Measurements from ENCODE around the gene SPATA31C1.
"Not testable (repeated sequence)": the region's sequence is repeated elsewhere in the genome, so short reads cannot be mapped to it uniquely, and the experiment has no call there.

SPATA31C1 gene

DNA sequence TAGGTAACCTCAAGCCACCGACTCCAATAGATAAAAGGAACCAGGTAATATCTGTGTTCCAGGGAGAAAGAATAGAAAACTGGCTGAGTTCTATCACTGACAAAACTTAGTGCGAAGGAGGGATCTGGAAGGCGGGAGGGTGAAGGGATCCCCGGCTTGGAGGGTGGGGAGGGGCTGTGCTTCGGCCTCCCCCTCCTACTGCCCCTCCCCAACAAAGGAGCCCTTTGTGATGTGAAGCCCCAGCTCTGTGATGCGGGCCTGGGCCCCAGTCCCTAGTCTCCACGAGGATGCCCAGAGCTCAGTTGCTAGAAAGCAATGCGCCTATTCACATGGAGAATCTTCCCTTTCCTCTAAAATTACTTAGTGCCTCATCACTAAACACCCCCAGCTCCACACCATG, at the start of gene SPATA31C1:
TSS of gene SPATA31C1 (plus strand) at position 301 of the 400 bp plus-strand sequence.
- not testable (repeated sequence) for DNase-seq

DNA sequence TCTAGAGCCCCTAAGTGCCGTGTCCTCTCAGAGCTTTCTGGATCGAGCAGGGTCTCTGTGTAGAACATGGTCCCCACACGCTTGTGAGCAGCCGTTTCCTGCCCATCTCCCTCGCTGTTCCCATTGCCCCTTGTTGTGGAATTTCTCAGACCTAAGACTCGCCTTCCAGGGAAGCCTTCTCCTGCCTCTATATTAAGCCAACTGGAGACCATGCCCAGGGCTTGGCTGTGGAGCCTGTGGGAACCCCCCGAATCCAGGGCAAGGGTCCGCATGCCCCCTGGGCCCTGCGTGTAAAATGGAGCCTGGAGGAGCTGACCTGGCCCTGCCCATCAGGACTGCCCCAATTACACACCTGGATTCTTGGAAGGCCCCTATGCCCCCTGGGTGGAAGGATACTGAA, 49.6 kb upstream of the SPATA31C1 start:
- DNase-seq: no peak

DNA sequence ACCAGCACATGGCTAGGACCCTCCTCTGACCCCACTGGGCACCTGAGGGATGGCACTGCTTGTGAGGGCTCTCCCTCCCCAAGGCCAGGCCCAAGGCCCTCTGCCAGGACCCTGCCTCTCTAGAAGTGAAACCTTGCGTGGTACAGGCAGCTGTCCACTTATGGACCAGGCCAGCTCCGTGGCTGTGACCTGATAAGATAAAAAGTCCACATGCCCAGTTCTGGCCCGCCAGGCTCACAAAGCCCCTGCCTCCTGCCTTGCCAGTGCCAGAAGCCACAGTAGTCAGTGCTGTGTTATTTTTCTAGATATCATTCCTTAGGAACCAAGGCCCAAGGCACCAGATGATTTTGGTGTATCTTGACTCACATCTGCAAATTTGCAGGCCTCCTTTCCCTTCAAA, 49.1 kb upstream of the SPATA31C1 start:
- DNase-seq: no peak

- no peak for DNase-seq
These were observed 48.7 kb upstream of the SPATA31C1 start for GRCh38 chr9:87869082-87869481.

- no peak for DNase-seq
These were observed 46.2 kb upstream of the SPATA31C1 start for GRCh38 chr9:87871425-87872078.

DNA sequence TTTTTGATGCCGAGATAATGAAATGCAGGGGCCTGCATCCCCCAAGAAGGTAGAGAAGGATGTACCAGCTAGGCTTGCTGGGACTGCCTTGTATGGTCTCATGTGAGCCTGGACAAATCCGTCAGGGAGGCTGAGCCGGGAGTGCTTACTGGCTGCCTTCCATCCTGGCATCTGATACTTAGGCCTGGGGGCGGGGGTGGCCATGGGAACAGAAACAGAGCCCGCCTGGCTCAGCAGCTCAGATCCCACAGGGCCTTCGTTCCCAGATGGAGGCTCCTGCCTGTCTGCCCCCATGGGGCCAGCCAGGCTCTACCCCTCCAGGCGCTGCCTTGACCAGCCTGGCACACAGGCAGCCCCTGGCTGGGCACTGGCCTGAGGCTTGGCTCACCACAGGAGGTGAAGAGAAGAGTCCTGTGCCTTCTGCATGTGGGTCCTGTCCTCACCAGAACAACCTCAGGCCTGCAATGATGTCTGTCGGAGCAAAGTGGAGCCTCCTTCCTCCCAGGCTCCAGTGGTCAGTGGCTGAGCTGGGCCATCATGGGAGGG, 45.6 kb upstream of the SPATA31C1 start:
- DNase-seq: no peak

GRCh38 chr9:87873607-87874303, 44.0 kb upstream of the SPATA31C1 start:
- no peak for DNase-seq

DNA sequence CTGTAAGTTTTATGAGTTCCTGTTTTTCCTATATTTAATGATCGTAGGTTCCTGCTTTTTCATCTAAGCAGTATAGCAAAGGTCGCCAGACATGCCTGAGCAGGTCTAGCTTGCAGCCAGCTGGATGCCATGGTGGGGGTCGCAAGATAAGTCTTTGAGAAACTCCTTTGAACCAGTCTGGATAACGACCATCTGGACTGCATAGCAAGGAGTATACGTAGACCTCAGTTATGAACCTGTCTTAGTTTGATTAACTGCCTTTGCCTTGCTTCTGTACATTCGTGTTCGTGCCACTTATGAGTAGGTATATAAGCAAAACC, 43.5 kb upstream of the SPATA31C1 start:
- no peak for DNase-seq

GRCh38 chr9:87875060-87875459, 42.7 kb upstream of the SPATA31C1 start:
- no peak for DNase-seq

- no peak for DNase-seq
These were observed 41.8 kb upstream of the SPATA31C1 start for GRCh38 chr9:87875831-87876545.

DNA sequence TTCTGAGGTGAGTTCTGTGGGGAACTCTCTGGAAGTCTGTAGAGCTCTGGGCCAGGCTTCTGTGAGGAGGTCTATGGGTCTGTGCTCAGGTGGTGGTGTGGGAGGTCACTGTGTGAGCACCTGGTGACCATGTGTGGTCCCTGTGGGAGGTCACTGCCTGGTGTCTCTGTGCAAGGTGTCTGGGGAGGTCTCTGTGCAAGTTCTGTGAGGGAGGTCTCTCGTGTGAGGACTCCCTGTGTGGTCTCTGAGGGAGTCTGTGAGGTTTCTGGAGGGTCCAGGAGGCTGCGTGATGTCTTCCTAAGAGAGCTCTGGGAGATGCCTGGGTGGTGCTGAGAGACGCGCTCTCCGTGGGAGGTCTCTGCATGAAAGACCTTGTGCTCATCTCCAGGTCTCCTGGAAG, 41.1 kb upstream of the SPATA31C1 start:
- no peak for DNase-seq

- no peak for DNase-seq
These were observed 38.7 kb upstream of the SPATA31C1 start for GRCh38 chr9:87878989-87879511.

DNA sequence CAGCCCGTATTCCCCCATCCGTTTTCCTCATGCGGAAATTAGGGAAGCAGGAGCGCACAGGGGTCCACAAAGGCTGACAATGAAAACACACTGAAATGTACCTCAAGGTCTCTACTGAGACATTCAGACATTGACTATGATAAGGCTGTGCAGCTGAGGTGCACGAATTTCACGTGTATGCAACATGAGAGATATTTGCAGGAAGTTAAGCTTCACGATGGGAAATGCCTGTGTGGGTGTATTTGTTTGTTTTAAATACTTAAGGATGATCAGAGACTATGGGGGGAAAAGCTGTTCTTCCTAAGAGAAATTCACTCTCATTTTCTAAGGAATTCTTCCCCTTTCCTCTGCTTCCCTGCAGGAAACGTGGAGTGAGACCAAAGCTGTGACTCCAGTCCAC, 37.6 kb upstream of the SPATA31C1 start:
- DNase-seq: no peak

GRCh38 chr9:87880683-87881082, 37.1 kb upstream of the SPATA31C1 start:
- no peak for DNase-seq

DNA sequence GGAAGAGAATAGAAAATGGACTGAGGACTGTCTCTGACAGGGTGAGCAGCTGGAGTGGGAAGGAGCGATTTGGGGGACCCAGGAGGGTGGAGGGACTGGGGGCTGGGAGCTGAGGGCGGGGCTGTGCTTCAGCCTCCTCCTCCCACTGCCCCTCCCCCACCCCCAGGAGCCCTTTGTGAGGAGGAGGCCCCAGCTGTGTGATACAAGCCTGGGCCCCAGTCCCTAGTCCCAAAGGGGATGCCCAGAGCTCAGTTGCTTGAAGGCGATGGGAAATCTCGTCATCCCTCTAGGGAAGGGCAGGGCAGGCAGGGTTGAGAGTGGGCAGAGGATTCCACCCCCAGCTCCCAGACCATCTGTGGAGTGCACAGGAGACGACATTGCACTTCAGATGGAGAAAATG, 35.1 kb upstream of the SPATA31C1 start, which contains the start of gene SPATA31E1:
TSS of gene SPATA31E1 (plus strand) at position 251 of the 400 bp plus-strand sequence. CDS start at position 266, 15 bp downstream.
- DNase-seq: no peak

- DNase-seq: no peak
These were observed 34.5 kb upstream of the SPATA31C1 start for GRCh38 chr9:87883274-87883673.

- no peak for DNase-seq
These were observed 33.8 kb upstream of the SPATA31C1 start for GRCh38 chr9:87883990-87884389.

DNA sequence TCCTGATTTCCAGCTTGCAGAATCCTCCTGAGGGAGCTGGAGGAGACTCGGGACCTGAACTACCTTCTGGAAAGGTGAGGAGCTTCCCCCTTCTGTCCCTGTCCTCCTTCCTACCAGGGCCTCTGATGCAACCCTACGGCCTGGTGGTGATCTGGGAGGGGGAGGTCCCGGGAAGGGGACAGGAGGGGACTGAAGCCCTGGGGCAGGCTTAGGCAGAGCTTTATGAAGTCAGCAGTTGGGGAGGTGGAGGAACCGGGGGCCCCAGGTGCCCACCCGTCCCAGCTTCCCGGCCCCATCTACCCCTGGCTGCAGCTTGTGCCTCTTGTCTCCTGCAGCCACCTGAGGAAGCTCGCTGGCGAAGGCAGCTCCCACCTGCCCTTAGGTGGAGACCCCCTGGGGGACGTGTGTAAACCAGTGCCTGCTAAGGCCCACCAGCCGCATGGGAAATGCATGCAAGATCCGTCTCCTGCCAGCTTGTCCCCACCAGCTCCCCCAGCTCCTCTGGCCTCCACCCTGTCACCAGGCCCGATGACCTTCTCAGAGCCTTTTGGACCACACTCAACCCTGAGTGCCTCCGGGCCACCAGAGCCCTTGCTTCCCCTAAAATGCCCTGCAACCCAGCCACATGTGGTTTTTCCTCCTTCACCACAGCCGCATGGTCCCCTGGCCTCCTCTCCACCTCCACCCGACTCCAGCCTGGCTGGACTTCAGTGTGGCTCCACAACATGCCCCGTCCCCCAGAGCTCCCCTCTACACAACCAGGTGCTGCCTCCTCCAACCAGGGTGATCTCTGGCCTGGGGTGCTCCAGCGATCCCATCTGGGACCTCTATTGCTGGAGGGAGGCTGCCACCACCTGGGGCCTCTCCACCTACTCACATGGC, 32.9 kb upstream of the SPATA31C1 start:
- no peak for DNase-seq

DNA sequence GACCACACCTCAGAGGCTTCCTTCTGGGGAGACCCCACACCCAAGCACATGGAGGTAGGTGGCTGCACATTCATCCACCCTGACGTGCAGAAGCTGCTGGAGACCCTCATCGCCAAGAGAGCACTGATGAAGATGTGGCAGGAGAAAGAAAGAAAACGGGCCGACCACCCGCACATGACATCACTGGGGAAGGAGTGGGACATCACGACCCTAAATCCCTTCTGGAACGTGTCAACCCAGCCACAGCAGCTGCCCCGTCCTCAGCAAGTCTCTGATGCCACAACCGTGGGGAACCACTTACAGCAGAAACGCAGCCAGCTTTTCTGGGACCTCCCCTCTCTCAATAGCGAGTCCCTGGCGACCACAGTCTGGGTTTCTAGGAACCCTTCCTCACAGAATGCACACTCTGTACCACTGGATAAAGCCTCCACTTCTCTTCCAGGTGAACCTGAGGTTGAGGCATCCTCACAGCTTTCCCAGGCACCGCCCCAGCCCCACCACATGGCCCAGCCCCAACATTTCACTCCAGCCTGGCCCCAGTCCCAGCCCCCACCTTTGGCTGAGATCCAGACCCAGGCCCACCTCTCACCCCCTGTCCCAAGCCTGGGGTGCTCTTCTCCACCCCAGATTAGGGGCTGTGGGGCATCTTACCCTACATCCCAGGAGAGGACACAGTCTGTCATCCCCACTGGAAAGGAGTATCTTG, 32.1 kb upstream of the SPATA31C1 start:
- DNase-seq: no peak

DNA sequence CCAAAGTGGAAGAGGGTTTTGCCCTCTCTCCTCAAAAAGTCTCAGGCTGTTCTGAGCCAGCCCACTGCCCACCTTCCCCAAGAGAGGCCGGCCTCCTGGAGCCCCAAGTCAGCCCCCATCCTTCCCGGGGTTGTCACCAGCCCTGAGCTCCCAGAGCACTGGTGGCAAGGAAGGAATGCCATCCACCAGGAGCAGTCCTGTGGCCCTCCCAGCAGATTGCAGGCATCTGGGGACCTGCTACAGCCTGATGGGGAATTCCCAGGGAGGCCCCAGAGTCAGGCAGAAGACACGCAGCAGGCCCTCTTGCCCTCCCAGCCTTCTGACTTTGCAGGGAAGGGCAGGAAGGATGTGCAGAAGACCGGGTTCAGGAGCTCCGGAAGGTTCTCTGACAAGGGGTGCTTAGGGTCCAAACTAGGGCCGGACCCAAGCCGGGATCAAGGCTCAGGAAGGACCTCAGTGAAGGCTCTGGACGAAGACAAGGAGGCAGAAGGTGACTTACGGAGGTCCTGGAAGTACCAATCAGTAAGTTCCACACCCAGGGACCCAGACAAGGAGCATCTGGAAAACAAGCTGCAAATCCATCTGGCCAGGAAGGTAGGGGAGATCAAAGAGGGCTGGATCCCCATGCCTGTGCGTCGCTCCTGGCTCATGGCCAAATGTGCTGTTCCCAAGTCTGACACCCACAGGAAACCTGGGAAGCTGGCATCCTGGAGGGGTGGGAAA, 31.4 kb upstream of the SPATA31C1 start:
- no peak for DNase-seq

DNA sequence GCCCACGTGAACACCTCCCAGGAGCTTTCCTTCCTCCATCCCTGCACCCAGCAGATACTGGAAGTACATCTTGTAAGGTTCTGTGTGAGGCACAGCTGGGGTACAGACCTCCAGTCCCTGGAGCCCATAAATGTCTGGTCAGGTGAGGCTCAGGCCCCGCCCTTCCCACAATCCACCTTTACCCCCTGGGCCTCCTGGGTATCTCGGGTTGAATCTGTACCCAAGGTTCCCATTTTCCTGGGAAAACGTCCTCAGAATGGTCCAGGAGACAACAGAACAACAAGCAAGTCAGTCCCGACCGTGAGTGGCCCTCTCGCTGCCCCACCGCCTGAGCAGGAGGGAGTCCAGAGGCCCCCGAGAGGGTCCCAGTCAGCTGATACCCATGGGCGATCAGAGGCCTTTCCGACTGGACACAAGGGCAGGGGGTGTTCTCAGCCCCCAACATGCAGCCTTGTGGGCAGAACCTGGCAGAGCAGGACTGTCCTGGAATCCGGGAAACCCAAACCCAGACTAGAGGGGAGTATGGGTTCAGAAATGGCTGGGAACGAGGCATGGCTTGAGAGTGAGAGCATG, 30.7 kb upstream of the SPATA31C1 start:
- no peak for DNase-seq

All from NCI-H69 (cell line).